ENCODE measurements around the gene WTIP.

GRCh38 chr19:34454685-34455084 lies 26.9 kb upstream of the WTIP start:
- TF ChIP-seq CTCF (conservative IDR thresholded peaks at IDR 0.05; ENCODE audit: low read depth, low read length) = no peak
- no peak for TF ChIP-seq RFX5 (IDR thresholded peaks at IDR 0.05; ENCODE audit: low read depth, low read length)
- no peak for TF ChIP-seq RAD21 (IDR thresholded peaks at IDR 0.05; ENCODE audit: low read length)
- no peak for TF ChIP-seq USF2 (IDR thresholded peaks at IDR 0.05; ENCODE audit: low read depth, low read length)
- no peak for TF ChIP-seq MAFK (IDR thresholded peaks at IDR 0.05; ENCODE audit: low read depth, low read length)
- no peak for TF ChIP-seq BHLHE40 (IDR thresholded peaks at IDR 0.05; ENCODE audit: low read depth, low read length)
- TF ChIP-seq POLR2A (IDR thresholded peaks at IDR 0.05; ENCODE audit: low read depth, low read length) = no peak
- no peak for TF ChIP-seq NFE2L2 (IDR thresholded peaks at IDR 0.05; ENCODE audit: low read depth, low read length)
- no peak for TF ChIP-seq MXI1 (IDR thresholded peaks at IDR 0.05; ENCODE audit: borderline replicate concordance, low read depth, low read length)
- no peak for TF ChIP-seq RCOR1 (IDR thresholded peaks at IDR 0.05; ENCODE audit: insufficient replicate concordance, low read length)
- no peak for TF ChIP-seq CHD1 (IDR thresholded peaks at IDR 0.05; ENCODE audit: low read depth, low read length)
- no peak for TF ChIP-seq FOS (IDR thresholded peaks at IDR 0.05; ENCODE audit: low read depth, low read length)
- no peak for TF ChIP-seq CEBPB (IDR thresholded peaks at IDR 0.05; ENCODE audit: low read depth, low read length)
